GM21723 (cell line): Measurements from ENCODE around the gene STRAP.

Experiments used
- ATAC-seq: cut with Tn5 transposase; IDR thresholded peaks from one replicate; pipeline ENCODE4 v1.9.1; 2021; ENCODE audit warnings: mild to moderate bottlenecking, moderate library complexity; ENCODE audit not compliant: unreplicated experiment

Gene STRAP

GRCh38 chr12:15882118-15882971 is at the start of gene STRAP:
STRAP (plus strand) TSS chr12:15882387; CDS start chr12:15882708, 321 bp downstream.
- peak; percentile 95 for ATAC-seq

- no peak for ATAC-seq
These were observed 47.6 kb upstream of the STRAP start for GRCh38 chr12:15834575-15834974.

DNA sequence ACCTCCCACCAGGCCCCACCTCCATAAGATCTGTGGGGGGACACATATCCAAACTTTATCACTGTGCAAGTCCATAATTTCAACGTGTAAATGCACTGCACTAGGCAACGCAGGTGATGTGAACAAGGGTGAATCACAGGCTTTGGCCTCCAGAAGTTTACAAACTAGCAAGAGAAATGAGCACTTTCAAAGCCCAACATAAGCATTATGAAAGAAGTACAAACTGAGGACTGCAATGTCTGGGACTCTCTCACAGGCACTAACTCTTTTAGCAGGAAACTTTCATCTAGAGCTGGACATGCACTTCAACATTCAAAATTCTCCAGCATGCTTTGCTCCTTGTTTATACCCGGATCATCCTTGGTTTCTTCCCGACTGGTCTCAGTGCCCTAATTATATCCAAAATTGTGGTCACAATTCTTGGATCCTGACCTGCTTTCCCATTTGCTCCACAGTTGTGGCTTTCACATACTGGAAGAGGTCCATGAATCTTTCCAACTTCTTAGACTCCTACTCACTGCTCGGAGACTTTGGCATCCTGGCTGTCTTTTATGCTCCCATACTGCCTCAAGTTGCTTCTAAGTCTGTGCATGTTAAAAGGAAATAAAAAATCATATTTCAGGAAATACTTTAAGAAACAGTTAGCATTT is 44.9 kb upstream of the STRAP start:
- no peak for ATAC-seq

GRCh38 chr12:15839041-15839440 is 43.1 kb upstream of the STRAP start:
- no peak for ATAC-seq

DNA sequence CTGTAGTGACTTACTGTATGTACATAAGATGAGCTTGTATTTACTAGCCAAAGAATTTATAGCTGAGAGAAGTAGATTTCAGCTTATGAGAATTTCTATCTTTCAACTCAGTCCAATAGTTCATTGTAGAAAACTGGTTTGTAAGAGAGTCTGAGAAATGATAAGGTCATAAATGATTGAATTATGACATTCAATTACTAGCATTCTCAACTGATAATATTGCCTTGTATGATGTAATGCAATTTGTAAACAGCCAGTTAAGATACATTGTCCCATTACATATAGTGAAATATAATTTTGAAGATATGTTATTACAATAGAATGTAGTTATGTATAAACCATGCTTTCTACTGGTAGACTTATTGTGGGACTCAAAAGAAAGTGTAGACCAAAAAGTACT is 42.5 kb upstream of the STRAP start:
- ATAC-seq, result no peak

DNA sequence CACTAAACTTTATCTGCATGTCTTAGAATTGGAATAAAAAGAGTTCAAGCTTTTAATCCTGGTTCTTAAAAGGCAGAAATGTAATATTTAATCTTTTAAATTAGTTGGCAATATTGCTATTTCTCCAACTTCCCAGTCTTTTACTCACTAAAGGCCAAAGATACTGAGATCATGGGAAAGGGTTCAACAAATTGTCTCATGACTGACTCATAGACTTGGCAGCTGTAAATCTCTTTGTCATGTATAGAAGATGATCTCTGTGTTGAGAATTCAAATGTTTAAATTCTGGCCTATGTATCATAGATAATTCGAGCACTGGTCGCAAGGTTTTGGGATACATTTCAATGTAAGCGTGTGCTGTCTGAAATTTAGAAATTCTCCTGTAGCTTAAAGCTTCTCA is 40.1 kb upstream of the STRAP start:
- no peak for ATAC-seq

DNA sequence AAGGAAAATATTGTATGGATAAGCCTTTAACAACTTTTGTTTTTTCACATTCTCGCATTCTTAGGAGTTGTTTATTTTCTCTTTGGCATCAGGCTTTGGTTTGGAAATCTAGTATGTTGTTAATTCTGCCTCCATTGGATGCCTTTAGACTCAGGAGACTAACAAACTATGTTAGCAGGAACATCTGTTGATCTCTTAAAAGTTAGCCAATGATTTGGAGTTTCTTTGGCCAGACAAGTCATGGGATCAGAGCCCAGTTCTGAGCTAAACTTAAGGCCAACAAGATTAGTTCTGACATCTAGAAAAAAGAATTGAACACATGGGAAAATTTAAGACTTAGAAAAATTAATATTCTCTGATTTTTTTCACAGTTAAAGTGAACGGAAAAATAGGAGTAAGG is 35.3 kb upstream of the STRAP start:
- ATAC-seq, result no peak

DNA sequence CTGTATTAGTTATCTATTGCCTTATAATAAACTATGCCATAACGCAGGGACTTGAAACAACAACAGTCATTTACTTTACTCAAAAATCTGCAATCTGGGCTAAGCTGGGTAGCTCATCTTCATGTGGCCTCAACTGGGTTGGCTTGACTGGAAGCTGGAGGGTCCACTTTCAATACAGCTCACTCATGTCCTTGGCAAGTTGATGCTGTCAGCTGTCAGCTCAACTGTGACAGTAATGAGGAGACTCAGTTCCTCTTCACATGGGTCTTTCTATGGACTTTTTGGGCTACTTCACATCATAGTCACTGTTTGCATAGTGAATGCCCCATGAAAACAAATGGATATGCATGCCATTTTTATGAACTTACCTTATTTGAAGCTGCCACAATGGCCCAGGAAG is 33.6 kb upstream of the STRAP start:
- ATAC-seq, result no peak

DNA sequence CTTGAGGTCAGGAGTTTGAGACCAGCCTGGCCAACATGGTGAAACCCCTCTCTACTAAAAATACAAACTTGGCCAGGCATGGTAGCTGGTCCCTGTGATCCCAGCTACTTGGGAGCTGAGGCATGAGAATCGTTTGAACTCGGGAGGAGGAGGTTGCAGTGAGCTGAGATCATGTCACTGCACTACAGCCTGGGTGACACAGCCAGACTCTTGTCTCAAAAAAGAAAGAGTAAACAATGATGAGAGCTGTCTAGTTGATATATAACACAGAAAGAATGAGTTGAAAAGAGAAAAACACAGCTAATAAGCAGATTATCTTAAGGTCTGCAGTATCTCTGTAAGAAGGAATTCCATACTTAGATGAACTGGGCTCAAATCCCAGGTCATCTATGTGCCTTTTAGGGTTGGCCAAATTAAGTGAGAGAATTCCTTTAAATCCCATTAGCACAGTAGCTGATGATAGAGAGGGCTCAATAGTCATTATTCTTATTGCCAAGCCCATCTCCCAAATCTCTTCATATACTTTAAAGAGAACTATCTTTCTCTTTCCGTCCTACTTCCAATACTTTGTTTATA is 31.1 kb upstream of the STRAP start:
- no peak for ATAC-seq

DNA sequence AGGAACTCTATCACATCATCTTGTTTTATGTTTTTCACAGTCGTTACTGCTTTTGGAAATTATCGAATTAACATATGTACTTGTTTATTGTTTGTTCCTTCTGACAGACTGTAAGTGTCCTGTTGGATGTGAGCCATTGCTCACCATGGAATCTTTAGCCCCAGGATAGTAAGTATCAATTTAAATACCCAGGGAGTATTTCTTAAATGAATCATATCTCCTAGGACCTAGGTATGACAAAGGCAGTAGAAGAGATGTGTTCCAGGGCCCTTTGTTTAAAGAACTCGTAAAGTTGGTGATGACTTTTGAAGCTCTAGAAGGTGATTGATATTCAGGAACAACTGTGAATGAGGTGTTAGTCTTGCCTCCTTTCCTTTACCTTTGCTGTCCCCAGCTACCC is 30.3 kb upstream of the STRAP start:
- ATAC-seq, result no peak

GRCh38 chr12:15852383-15852782 is 29.8 kb upstream of the STRAP start:
- ATAC-seq, result no peak

DNA sequence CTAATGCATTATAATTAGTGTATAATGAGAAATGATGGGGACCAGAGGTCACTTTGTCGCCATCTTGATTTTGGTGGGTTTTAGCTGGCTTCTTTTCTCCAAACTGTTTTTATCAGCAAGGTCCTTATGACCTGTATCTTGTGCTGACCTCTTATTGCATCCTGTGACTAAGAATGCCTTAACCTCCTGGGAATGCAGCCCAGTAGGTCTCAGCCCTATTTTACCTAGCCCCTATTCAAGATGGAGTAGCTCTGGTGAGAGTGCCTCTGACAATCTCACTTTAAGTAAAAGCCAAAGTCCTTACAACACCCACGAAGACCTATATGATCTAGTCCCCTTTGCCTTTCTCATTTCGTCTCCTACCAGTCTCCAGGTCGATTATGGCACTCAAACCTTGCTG is 28.3 kb upstream of the STRAP start:
- no peak for ATAC-seq

- ATAC-seq, result no peak
These were observed 27.3 kb upstream of the STRAP start for GRCh38 chr12:15854916-15855315.

DNA sequence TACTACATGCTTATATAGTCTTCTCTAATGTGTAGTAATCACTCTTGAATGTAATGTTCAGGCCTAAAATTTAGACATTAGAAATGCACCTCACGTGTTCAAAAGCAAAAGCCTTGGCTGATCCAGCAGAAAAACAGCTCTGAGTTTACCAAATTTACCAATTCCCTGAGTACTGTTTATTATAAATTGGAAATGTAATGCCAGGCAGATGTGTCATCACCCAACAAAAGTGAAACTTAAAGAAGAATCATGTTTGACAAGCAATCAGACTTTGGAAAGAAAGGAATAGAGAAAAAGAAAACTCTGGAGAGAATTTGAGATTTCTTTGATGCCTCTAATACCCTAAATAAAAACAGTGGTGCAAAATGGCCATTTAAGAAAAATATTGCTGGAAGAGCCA is 26.5 kb upstream of the STRAP start:
- no peak for ATAC-seq

GRCh38 chr12:15856097-15856982 is 25.8 kb upstream of the STRAP start:
- ATAC-seq, result no peak

DNA sequence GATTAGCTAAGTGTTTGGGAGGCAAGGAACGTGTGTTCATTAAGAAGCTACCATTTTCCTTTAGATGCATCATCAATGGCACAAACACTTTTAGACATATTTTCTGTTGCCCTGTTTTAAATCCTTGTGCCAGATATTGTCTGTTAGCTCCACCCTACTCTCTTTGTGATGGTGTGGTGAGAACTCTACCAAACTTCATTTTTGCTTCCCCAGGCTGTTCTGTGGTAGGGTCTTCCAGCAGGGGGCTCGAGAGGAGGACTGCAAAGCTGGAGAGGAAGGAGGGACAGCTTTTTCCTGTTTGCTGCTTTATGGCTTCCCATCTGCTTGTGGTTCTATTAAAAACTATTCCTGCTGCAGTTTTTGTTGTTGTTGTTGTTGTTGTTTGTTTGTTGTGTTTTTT is 23.8 kb upstream of the STRAP start:
- no peak for ATAC-seq

DNA sequence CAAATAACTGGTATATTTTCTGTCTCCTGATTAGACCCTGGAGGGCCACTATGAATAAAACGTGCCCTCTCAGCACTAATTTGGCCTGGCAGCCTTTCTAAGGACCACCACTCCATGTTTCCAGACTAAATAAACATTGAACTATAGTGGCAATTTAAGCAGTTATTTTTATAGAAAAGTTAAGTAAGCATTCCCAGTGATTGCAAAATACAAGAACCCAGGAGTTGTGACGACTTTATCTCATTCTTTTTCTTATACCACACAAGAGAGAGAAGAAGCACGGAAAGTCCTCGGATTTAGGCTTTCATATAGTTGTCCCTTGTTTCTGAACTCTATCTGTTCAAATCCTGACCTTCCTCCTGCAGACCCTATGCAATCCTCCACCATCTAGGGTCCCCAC is 23.1 kb upstream of the STRAP start:
- ATAC-seq, result no peak

- no peak for ATAC-seq
These were observed 20.8 kb upstream of the STRAP start for GRCh38 chr12:15861404-15861803.

GRCh38 chr12:15862840-15863239 is 19.3 kb upstream of the STRAP start:
- no peak for ATAC-seq

DNA sequence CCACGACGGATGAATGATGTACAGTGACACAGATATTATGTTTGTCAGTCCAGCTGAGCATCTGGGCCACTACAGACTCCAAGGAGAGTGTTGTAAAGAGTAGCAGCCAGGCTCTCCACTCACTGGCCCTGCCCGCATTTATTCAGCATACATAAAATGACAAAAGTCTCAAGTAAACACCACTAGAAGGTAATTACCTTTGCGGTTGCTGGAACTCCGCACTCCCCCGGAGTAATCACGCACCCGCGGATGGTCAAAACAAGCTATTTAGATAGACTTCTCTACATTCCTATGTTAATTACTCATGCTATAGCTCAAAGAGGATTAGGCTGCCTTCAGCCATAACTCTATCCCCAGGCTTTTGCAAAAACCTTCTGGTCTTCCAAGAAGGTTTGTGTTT is 18.8 kb upstream of the STRAP start:
- ATAC-seq, result no peak

- ATAC-seq, result peak; percentile 94
These were observed 18.2 kb upstream of the STRAP start for GRCh38 chr12:15863984-15864383.
